COLO668 (cell line): ENCODE results near the gene SLX4IP.
A peak's percentile ranks its signal among the peaks of the same experiment; 100 is the strongest.

Experiments
- DNase-seq: peaks from one replicate; lab custom pipeline; 2025; ENCODE audit not compliant: unreplicated experiment; lab: John Stamatoyannopoulos, UW

The SLX4IP gene

DNA sequence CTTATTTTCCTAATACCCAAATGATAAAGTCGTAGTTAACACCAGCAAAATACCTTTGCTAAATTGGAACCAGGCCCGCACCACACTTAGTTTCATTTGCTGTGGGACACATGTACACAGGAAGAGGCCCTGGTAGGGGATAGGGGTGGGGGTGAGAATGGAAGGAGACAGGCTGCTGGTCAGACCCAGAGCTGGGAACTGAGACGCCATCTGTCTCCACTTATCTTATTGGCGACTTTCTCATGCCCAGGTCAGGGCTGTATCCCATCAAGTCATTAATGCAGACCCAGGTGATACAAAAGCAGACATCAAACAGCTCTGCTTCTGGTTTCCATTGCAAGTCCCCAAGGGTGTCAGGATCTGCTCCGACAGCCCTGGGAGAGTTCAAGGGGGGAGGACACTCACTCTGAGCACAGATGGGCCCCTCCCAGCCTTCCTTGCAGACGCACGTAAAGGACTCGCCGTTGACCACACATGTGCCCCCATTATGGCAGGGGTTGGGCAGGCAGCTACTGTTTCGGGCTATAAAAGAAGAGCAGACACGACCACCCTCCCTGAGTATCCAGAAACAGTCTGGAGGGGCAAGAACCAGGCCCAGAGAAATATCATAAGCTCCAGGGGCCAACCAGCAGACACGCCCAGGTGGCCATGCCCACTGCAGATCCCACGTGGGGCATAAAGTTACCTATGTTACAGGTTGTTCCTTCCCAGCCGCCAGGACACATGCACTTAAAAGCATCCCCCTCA, 209.5 kb downstream of the SLX4IP start:
- DNase-seq: no peak

DNA sequence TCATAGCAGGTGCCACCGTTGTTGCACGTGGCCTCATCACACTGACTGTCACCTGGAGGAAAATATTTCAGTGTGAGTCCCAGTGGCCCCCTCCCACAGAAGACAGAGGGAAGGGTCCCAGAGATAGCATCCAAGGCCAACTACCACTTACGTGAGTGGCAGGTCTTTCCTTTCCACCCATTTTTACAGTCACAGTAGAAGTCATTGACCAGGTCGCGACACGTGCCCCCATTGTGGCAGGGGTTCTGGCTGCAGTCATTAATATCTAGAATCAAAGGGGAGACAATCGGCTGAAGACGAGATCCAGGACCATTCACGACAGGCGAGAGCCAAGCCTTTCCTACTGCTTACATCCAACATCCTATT, 210.1 kb downstream of the SLX4IP start:
- DNase-seq: no peak

DNA sequence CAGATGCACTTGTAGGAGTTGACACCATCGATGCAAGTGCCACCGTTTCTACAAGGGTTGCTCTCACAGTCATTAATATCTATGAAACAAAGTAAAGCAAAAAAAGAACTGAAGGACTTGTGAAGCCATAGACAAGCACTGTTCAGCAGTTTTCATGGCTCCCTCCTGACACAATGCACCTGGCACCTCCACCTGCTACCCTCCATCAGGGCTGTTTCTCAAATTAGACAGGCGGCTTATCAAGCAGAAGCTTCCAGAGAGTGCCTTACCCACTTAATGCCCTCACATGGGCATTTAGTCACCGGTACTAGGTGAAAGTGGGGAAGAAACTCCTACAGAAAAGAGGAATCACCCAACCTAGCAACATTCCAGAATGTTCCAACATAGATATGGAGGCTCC, 210.9 kb downstream of the SLX4IP start:
- DNase-seq: no peak

DNA sequence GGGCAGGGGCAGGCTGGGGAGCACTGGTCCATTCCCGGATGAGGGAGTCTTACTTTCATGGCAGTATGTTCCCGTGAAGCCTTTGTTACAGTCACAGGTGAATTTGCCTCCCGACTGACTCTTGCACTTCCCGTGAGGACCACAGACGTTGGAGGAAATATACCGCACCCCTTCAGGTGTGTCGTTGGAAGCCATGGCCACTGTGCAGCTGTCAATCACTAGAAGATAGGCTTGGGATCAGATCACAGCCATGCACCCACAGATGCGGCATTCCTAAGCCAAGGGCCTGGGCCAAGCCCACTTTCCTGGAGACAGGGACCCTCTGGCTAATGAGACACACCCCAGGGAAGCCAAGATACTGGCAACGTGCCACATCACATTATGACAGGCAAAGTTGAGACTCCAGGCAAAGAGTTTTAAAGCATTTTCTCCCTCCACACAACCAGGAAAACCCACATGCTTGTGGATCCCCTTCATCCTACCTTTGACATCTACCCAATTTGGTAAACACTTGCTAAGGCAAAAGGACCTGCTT, 211.8 kb downstream of the SLX4IP start:
- DNase-seq: no peak

DNA sequence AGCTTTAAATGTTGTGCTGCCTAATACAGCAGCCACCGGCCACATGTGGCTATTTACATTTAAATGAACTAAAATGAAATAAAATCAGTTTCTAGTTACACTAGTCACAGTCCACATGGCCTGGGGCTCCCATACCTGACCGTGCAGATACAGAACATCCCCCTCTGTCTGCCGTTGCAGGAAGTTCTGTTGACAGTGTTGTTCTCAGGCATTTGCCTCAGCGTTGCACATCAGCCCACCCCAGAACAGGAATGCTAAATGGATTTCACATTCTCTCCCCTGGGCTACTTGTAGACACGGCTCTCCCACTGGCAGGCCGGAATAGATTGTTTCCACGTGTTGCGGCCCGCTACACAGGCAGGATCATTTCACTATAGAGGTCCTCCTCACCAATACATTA, 212.4 kb downstream of the SLX4IP start:
- DNase-seq: no peak

DNA sequence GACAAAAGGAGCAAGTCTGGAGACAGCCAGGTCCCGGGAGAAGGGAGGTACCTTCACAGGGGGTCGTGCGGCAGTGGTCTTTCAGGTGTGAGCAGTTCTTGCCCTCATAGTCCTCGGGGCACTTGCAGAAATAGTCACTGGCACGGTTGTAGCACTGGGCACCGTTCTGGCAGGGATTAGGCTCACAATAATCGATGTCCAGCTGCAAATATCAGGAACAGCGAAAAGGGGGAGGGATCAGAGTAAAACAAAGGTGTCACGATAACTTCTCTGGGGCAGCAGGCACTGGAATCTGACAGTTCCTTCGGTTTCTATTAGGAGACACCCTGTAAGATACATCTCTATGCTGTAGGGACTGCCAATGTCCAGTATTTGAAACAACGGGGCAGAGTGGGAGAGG, 212.8 kb downstream of the SLX4IP start:
- DNase-seq: no peak

DNA sequence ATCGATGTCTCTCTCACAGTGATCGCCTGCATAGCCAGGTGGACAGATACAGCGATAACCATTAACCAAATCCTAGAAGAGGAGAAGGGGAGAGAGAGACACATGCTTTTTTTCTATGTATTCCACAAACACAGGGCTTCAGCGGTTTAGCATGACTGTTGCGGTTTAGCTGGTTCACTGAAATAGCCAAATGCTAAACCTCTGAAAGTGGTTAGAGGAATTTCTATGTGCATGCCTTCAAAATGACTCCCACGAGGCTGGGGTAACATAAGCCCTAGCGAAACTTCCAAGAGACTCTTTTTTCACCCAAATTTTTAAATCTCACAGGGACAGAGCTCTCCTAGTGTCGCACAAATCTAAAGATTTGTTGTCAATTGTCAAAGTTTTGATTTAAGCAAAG, 213.5 kb downstream of the SLX4IP start:
- no peak for DNase-seq

DNA sequence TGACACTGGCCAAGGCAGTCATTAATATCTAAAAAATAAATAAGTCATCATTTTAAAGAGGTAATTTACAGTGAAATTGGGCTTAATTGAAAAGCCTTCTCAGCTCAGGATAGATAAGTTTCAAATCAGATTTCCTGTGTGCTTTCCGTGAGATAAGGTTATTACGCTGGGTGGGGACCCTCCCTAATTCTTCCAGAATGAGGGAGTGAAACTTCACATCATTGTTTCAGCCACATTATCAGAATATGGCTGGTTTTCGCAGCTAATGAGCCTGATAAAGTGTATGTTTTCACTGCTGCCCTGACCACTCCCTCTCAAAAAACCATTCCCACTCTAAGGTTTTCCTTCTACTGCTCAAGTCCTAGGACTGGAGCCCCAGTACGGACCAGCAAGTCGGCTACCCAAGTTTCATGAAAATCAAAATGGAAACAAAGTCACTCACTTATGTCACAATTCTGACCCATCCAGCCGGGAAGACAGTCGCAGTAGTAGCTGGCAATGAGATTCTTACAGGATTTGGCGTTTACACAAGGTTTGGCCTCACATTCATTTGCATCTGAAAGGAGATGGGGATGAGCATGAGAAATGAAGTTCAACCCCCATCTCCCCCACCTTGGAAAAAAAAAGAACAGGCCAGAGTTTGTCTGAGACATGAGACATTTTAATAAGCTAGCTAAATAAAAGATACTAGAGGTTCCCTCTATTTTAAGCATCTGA, 214.1 kb downstream of the SLX4IP start:
- DNase-seq: no peak

DNA sequence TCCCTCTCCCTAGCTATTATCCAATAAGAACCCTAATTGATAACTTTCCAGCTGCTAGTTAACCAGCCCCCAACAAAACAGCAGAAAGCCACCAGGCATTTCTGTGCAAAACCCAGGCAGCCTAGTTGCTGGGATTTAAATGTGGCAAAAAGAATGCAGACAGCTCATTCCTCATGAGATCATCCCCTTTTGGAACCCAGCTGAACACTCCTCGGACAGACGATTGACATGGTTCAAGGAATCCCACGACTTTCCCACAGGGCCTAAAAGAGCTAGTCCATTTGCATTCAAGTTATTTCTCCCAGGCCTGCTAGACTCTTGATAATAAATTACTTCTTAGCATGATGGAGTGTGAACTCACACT, 214.7 kb downstream of the SLX4IP start:
- no peak for DNase-seq

DNA sequence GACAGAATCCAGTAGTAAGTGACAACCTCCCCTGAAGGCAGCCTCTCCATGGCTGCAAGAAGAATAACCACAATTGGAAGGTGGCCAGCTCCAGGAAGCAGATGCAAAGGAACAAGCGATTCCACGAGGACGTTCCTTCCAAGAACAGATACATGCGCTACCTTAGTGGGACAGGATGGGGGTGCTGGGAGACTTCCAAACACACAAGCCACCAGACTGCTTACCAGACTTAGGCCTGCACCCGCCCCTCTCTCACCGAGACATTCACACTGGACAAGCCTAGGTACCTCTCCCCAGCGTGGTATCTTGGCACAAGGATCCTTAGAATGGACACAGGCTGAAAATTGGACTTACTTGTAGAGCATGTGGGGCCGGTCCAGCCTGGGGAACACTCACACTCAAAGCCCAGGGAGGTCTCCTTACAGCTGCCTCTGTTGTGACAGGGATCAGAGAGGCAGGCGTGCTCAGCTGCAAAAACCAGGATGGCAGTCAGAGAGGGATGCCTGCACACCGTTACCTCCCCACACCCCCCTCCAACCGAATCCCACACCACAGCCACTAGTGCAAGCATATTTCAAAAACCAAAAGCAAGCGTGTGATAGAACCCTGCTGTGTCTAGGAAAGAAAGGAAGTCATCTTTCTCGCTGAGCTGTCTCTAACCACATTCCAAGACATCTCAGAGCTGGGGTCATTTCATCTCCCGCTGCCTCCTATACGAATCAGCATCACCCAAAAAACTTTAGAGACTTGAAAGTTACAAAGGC, 216.3 kb downstream of the SLX4IP start:
- no peak for DNase-seq

DNA sequence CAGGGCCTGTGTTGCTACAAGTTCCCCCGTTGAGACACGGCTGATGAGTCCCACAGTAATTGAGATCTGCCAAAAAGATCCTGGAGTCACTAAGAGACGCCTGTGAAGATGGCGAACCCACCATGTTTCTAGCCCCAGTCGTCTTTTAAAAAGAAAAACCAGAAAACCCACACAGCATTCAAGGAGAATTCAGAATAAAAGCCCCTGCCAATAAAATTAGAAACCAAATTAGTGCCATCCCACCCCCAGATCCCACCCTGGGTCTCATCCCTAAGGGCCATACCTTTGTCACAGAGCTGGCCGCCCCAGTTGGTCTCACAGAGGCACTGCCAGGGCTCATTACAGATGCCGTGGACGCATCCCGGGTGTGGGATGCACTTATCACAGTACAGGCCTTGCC, 217.1 kb downstream of the SLX4IP start:
- DNase-seq: no peak

DNA sequence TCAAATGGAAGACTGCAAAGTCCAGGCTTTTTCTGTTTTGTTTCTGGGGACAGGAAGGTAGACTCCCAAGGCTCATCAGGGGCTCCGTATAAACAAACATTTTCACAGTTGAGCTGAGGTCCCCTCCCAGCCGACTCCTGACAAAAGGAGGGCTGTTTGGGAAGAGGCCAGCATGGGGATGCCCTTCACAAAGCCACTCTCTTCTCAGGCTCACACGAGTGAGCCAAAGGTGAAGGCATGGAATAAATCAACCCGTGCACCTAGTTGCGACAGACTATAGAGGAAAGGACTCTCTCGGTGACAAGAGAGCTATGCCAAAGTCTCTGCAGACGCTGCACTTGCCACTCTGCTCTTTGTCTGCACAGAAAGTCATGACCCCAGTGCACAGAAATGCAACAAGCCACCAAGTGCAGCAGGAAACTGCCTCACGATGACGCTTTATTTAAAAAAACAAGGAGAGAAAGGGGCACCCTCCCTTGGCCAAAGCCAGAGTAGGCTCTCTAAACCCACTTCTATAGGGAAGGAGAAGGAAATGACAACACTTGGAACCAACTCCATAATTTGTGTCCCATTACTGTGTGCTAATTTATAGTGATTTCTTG, 217.7 kb downstream of the SLX4IP start:
- DNase-seq: no peak

DNA sequence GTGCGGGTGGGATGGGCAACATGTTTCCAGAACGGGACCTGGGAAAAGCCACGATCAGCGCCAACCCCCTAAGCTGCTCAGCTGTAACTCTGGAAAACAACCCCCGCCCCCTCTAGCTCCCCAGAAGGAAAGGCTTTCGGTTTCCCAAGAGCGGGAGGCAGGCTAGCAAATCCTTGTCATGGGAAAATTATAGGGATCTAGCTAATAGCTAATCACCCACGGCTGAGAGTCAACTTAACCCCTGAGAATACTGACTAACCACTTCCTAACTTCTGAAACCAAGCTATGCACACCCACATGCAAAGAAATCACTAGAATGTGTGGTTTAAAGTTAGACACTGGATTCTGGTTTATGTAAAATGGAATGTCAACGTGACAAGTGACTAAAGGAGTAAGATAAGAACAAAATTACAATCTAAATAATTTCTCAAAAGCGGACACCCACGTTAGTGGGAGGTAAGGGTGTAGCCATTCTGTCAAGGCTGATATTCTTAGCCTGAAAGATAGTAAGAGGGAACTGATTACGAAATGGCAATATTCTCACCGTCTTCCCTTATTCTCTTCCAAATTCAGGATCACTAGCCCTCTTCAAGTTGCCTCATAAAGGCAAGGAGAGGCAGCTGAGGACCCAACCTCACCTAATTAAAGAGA, 218.6 kb downstream of the SLX4IP start:
- DNase-seq: no peak

DNA sequence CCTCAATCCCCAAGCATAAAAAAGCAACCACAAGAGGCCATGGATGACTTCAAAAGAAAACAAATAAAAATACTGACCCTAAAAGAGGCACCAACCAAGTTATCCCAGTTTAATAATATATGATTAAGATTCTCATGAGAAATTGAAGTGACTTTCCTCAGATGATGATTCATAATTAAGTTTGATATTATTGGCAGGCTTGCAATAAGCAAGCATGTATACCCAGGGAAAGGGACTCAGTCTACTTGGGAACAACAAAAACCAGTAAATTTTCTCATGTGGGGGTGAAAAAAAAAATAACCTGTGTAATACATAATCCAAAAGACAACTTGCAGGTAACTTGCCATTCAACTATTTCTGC, 219.1 kb downstream of the SLX4IP start:
- no peak for DNase-seq

DNA sequence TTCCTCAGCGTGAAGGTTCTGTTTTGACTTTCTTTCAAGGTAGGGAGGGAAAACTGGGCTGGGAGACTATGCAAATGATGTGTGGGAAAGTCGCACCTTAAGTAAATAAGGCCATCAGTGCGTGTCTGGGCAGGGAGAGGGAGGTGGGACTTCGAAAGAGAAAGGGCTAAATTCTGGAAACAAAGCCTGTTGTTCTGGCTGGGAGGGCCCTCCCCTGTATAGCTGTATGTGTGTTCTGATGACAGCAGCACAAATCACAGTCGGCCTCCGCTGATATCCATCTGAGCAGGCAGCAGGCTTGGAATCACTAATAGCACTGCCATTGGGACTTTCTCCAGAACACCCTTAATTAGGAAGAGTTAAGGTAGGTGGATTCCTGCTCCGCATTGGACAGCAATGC, 219.5 kb downstream of the SLX4IP start:
- peak; percentile 63 for DNase-seq

DNA sequence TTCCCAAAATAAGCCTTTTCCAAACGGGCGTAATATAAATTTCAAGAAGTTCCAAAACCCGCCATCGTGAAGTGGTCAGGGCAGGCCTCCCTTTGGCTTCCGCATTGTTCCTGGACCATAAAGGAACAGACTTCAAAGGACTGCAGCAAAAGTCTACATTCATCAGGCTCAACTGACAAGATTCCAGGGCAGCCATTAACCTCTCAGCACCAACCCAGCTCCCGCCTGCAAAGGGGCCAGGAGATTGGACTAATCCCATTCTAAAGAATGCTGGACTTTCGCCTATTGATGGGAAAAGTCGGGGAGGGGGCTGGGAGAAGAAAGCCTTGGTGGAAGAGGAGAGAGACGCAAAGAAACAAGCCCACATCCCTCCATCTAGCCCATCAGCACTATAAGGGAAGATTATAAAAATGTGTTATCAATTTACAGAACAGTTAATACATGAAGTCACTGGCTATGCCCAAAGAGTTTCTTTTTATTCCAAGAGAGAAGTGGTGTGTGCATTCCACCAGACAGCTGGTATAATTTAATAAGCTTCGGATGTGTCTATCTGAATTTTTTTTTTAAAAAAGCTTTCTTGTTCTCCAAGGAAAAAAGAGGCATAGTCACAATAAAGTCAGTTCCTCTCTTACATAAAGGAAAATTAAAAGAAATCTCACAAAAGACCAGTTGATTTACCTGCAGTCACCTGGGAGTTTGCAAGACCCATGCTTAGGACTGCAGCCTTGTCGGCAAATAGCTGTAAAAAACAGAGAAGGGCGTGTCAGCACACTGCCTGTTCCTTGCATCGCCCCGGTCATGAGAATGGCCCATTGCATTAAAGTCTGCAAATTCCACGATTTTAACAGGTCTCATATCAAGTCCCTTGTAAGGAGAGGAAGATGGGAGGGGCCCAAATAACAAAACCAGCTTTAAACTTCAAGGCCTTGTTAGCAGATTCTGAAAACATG, 220.9 kb downstream of the SLX4IP start:
- no peak for DNase-seq

DNA sequence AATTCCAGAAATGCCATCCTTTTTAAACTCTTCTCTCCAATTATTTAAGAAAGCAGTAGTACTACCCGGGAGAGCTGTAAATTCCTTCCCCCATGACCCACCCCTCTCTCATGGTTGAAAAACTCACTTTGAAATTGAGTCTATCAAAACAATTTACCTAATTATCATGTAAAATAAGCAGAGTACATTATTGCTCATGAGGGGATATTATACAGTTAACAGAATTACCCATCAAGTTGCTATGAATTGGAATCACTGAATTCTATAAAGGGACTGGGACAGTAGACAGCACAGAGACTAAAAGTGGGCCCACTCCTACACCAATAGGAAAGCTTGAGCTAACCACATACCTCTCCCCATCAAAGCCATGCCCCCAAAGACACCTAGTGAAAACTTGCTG, 222.3 kb downstream of the SLX4IP start:
- no peak for DNase-seq

DNA sequence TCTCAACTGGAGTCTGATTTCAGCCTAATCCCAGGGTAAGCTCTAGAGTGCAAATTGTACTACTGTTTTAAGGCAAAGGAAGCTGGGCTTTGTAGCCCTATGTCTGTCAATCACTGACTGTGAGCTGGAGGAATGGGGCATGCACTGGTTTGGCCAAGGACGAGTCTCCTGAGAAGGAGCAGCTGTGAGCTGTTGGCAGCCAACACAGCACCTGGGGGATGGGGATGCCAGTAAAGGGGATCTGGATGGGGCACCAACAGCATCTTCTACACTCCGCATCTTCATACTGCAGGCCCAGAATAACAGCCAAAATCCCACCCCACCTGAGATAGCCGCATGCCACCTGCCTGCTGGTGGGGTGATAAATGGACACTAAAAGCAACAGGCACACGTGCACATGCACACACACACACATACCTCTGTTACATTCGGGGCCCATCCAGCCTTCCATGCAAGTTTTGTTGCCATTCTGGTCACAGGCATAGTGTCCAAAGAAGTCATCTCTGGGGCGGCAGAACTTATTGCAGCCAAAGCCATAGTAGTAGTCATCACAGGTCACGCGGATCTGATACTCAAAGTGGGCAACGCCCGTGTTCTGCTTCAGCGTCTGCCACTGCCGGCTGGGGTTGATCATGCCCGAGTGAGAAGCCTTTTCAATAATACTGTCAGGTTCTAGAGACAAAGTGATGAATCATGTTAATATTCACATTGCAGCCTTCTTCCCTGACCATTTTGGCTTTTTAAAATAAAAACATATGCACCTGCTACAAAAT, 223.1 kb downstream of the SLX4IP start:
- DNase-seq: no peak
